Measurements from ENCODE around the gene JMJD8.

The JMJD8 gene

GRCh38 chr16:632486-633335 lies 51.4 kb downstream of the JMJD8 start:
- TF ChIP-seq SIN3A (IDR thresholded peaks at IDR 0.05; ENCODE audit: borderline replicate concordance, insufficient read depth, low read length) (no peak), TAF1 (IDR thresholded peaks at IDR 0.05; ENCODE audit: borderline replicate concordance, insufficient read depth, low read length) (no peak), REST (IDR thresholded peaks at IDR 0.05; ENCODE audit: insufficient read depth in 1 of 2, low read depth in 2 of 2, low read length in 2 of 2) (no peak), POLR2AphosphoS5 (IDR thresholded peaks at IDR 0.05; ENCODE audit: low read depth, low read length) (no peak), FOXP2 (optimal IDR thresholded peaks at IDR 0.05; ENCODE audit: borderline replicate concordance, extremely low read depth, extremely low read length, insufficient read depth) (no peak)

DNA sequence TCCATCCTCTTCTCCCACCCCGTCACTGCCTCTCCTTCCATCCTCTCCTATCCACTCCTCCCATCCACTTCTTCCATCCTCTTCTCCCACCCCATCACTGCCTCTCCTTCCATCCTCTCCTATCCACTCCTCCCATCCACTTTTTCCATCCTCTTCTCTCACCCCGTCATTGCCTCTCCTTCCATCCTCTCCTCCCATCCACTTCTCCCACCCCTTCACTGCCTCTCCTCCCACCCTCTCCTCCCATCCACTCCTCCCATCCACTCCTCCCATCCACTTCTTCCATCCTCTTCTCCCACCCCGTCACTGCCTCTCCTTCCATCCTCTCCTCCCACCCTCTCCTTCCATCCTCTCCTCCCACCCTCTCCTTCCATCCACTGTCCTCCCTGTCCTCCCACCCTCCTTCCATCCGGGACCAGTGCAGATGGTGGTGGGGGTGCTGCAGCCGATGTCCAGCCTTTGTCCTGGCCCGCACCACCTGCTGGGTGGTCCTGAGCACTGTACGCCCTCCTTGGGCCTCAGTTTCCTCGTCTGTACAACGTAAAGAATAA lies 52.3 kb downstream of the JMJD8 start:
- TF ChIP-seq SIN3A (IDR thresholded peaks at IDR 0.05; ENCODE audit: borderline replicate concordance, insufficient read depth, low read length) (no peak), REST (IDR thresholded peaks at IDR 0.05; ENCODE audit: insufficient read depth in 1 of 2, low read depth in 2 of 2, low read length in 2 of 2) (no peak), TAF1 (IDR thresholded peaks at IDR 0.05; ENCODE audit: borderline replicate concordance, insufficient read depth, low read length) (no peak), FOXP2 (optimal IDR thresholded peaks at IDR 0.05; ENCODE audit: borderline replicate concordance, extremely low read depth, extremely low read length, insufficient read depth) (no peak), POLR2AphosphoS5 (IDR thresholded peaks at IDR 0.05; ENCODE audit: low read depth, low read length) (no peak)

Data from PFSK-1 (cell line).